OCI-LY1 (cell line): Measurements from ENCODE around the gene MRPS17.

Experiments used
- CTCF ChIP-seq: fragments of 200-600 bp; sonication (generic), shearing (Covaris generic); IDR thresholded peaks from 2 replicates; pipeline ENCODE4 v1.5.1; 2017; ENCODE audit warnings: mild to moderate bottlenecking, antibody characterized with exemption, low read length, moderate library complexity, mixed read lengths
- EZH2 ChIP-seq: fragments of 200-600 bp; sonication (generic), shearing (Covaris generic); IDR thresholded peaks from 2 replicates; pipeline ENCODE4 v1.8.0; 2017; ENCODE audit warnings: borderline replicate concordance, mixed run types, mild to moderate bottlenecking, antibody characterized with exemption, low read length, moderate library complexity, mixed read lengths

- TF ChIP-seq CTCF: no peak
- no peak for TF ChIP-seq EZH2
Observed at GRCh38 chr7:56003749-56004148, 52.1 kb downstream of the MRPS17 start.
